GM19397 (cell line): Measurements from ENCODE around the gene GRM1.

ENCODE experiments used
- ATAC-seq: cut with Tn5 transposase; IDR thresholded peaks from one replicate; pipeline ENCODE4 v1.9.1; 2021; ENCODE audit warnings: mild to moderate bottlenecking, moderate library complexity; ENCODE audit not compliant: unreplicated experiment

The GRM1 gene

GRCh38 chr6:146310628-146311027 is 281.8 kb downstream of the GRM1 start:
- no peak for ATAC-seq

GRCh38 chr6:146311079-146311478 is 282.2 kb downstream of the GRM1 start:
- no peak for ATAC-seq

GRCh38 chr6:146312608-146313007 is 283.7 kb downstream of the GRM1 start:
- ATAC-seq = no peak

GRCh38 chr6:146315381-146316174 is 286.7 kb downstream of the GRM1 start:
- ATAC-seq = no peak

GRCh38 chr6:146316175-146316495 is 287.3 kb downstream of the GRM1 start:
- ATAC-seq = no peak

GRCh38 chr6:146331013-146331412 is 302.2 kb downstream of the GRM1 start:
- no peak for ATAC-seq

- ATAC-seq = no peak
Measured at GRCh38 chr6:146335336-146335735, 306.5 kb downstream of the GRM1 start.

- ATAC-seq = no peak
Measured at GRCh38 chr6:146336191-146336590, 307.3 kb downstream of the GRM1 start.

- ATAC-seq = no peak
Measured at GRCh38 chr6:146337376-146337775, 308.5 kb downstream of the GRM1 start.

- ATAC-seq = no peak
Measured at GRCh38 chr6:146339716-146340115, 310.9 kb downstream of the GRM1 start.

GRCh38 chr6:146341493-146342230 is 312.8 kb downstream of the GRM1 start:
- ATAC-seq = no peak

GRCh38 chr6:146345598-146345997 is 316.7 kb downstream of the GRM1 start:
- no peak for ATAC-seq

- no peak for ATAC-seq
Measured at GRCh38 chr6:146347090-146347489, 318.2 kb downstream of the GRM1 start.

GRCh38 chr6:146347690-146348089 is 318.8 kb downstream of the GRM1 start:
- no peak for ATAC-seq

GRCh38 chr6:146351018-146351417 is 322.2 kb downstream of the GRM1 start:
- ATAC-seq = no peak

- ATAC-seq = no peak
Measured at GRCh38 chr6:146352163-146352562, 323.3 kb downstream of the GRM1 start.

GRCh38 chr6:146354451-146354850 is 325.6 kb downstream of the GRM1 start:
- no peak for ATAC-seq

GRCh38 chr6:146355521-146356100 is 326.7 kb downstream of the GRM1 start:
- ATAC-seq = no peak

GRCh38 chr6:146357578-146358430 is 328.9 kb downstream of the GRM1 start:
- ATAC-seq = peak; percentile 43

- ATAC-seq = no peak
Measured at GRCh38 chr6:146358431-146359046, 329.7 kb downstream of the GRM1 start.

- no peak for ATAC-seq
Measured at GRCh38 chr6:146359131-146359530, 330.3 kb downstream of the GRM1 start.
